ENCODE measurements around the gene GMDS. TPM values are rescaled to one million over a fixed set of nuclear protein-coding genes. Genes with fewer than 3 reads are reported as not detected.

Gene GMDS
- total RNA-seq, 1 donor from 2014 or later: 30.1 TPM

DNA sequence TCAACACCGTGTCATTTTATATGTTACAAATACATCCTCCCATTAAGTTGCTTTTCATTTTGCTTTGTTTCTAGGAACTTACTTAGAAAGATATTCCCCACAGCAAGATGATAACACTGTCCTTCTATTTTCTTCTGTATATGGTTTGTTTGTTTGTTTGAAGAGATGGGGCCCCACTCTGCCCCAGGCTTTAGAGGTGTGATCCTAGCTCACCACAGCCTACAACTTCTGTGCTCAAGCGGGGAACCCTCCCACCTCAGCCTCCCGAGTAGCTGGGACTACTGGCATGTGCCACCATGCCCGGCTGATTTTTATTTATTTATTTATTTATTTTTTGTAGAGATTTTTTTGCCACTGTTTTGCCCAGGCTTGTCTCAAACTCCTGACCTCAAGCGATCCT, 14.2 kb upstream of the GMDS start:
- intact Hi-C loops (cut with micrococcal nuclease): no loop called here
- no peak overlapping the region for H3K4me3 Mint-ChIP-seq
- ATAC-seq (ENCODE audit: low read depth): no peak
- H3K27ac Mint-ChIP-seq: no peak overlapping the region
- H3K36me3 Mint-ChIP-seq (ENCODE audit: low read depth): peaks cover 43% of the 10 kb centered on the region
- DNase-seq: no peak
- TF ChIP-seq, protein P1, sequence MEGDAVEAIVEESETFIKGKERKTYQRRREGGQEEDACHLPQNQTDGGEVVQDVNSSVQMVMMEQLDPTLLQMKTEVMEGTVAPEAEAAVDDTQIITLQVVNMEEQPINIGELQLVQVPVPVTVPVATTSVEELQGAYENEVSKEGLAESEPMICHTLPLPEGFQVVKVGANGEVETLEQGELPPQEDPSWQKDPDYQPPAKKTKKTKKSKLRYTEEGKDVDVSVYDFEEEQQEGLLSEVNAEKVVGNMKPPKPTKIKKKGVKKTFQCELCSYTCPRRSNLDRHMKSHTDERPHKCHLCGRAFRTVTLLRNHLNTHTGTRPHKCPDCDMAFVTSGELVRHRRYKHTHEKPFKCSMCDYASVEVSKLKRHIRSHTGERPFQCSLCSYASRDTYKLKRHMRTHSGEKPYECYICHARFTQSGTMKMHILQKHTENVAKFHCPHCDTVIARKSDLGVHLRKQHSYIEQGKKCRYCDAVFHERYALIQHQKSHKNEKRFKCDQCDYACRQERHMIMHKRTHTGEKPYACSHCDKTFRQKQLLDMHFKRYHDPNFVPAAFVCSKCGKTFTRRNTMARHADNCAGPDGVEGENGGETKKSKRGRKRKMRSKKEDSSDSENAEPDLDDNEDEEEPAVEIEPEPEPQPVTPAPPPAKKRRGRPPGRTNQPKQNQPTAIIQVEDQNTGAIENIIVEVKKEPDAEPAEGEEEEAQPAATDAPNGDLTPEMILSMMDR (IDR thresholded peaks at IDR 0.05): no peak
- no peaks in the 10 kb centered on the region for H3K27me3 Mint-ChIP-seq
- no peaks in the 10 kb centered on the region for H3K4me1 Mint-ChIP-seq
- no peaks in the 10 kb centered on the region for H3K9me3 Mint-ChIP-seq
- ChIA-PET POLR2A (no interaction called here), CTCF (no interaction called here)

DNA sequence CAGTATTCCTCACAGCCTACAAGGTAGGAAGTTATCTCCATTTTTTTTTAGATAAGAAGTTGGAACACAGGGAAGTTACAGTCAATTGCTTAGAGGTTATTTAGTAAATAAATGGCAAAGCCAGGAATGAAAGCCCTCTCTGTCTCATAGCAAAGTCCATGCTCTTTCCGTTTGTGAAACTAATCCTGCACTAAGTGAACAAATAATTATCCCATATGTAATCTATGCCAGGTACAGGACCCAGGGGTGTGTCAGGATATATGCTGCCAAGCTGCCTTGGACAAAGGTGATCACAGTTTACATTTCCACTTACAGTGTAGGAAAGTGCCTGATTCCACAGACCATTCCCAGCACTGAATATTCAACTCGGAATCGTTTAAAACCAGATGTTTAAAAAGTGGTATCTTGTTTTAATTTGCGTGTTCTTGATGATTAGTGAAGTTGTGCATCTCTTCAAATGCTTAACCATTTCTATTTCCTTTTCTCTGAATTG, 13.6 kb upstream of the GMDS start:
- ATAC-seq (ENCODE audit: low read depth) (no peak), DNase-seq (no peak)
- ChIA-PET CTCF (no interaction called here), POLR2A (no interaction called here)
- Mint-ChIP-seq H3K4me1 (no peaks in the 10 kb centered on the region), H3K27ac (no peak overlapping the region), H3K4me3 (no peak overlapping the region), H3K27me3 (no peaks in the 10 kb centered on the region), H3K36me3 (ENCODE audit: low read depth) (peaks cover 45% of the 10 kb centered on the region), H3K9me3 (no peaks in the 10 kb centered on the region)
- intact Hi-C loops (cut with micrococcal nuclease): no loop called here
- TF ChIP-seq, protein P1 (IDR thresholded peaks at IDR 0.05): no peak

DNA sequence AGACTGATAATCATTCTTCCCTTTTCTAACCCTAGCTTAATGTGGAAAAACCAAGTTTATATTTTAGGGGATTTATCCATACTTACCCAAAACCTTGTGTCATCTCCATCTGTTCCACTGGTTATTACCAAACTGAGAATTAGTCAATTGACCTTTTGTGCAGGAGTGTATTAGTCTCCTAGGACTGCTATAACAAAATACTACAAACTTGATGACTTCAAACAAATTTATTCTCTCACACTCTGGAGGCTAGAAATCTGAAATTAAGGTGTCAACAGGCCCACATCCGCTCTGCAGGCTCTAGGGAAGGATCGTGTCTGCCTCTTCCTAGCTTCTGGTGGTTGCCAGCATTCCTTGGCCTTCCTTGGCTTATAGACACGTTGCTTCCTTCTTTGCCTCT, 12.7 kb upstream of the GMDS start:
- Mint-ChIP-seq H3K4me1 (no peaks in the 10 kb centered on the region), H3K36me3 (ENCODE audit: low read depth) (peaks cover 46% of the 10 kb centered on the region), H3K27me3 (no peaks in the 10 kb centered on the region), H3K4me3 (no peak overlapping the region), H3K27ac (no peak overlapping the region), H3K9me3 (no peaks in the 10 kb centered on the region)
- ChIA-PET CTCF (no interaction called here), POLR2A (no interaction called here)
- ATAC-seq (ENCODE audit: low read depth) (no peak), DNase-seq (no peak)
- TF ChIP-seq, protein P1 (IDR thresholded peaks at IDR 0.05): no peak
- intact Hi-C loops (cut with micrococcal nuclease): no loop called here

DNA sequence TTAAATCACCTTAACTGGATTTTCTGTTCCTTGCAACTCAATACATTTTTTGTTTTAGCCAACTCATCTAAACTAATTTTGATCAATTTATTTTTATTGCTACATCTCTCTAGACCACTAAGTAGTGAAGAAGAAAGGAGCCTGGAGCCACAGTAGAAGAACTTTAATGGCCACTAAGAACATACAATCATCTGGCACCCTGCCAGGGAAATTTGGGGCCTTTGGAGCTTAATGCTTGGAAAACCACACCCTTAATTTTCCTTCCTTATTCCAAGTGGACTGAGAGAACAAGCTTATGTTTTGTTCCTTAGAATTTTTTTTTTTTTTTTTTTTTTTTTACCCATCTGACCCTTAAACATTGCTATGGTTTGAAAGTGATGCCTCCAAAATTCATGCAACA, 12.0 kb upstream of the GMDS start:
- ChIA-PET CTCF (no interaction called here), POLR2A (interaction anchor here (0.7 kb wide), 1 partner anchor 630 kb away, joined by 12 read pairs; no protein-coding TSS in a partner anchor)
- DNase-seq (no peak), ATAC-seq (ENCODE audit: low read depth) (no peak)
- Mint-ChIP-seq H3K9me3 (no peaks in the 10 kb centered on the region), H3K4me1 (no peaks in the 10 kb centered on the region), H3K27ac (no peak overlapping the region), H3K4me3 (no peak overlapping the region), H3K36me3 (ENCODE audit: low read depth) (peaks cover 52% of the 10 kb centered on the region), H3K27me3 (no peaks in the 10 kb centered on the region)
- intact Hi-C loops (cut with micrococcal nuclease): no loop called here
- TF ChIP-seq, protein P1 (IDR thresholded peaks at IDR 0.05): no peak

DNA sequence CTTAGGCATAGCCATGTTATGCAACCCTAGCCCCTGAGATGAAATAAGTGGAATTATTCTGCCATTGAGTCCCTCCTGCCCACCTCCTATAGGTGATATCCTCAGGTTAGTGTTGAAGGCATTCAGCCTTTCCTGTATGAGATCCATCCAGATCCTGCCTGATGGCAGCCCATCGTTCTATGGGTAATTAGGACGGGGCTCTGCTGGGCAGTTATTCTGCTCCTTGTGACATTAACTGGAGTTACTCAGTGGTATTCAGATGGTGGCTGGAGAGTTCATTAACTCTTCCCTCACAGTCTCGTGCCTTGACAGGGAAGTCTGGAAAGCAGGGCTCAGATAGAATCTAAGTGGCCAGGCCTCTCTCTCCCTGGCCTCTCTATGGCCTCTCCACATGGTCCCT, 9.3 kb upstream of the GMDS start:
- Mint-ChIP-seq H3K27ac (no peak overlapping the region), H3K4me1 (peaks cover 2% of the 10 kb centered on the region), H3K27me3 (no peaks in the 10 kb centered on the region), H3K9me3 (no peaks in the 10 kb centered on the region), H3K4me3 (no peak overlapping the region), H3K36me3 (ENCODE audit: low read depth) (peaks cover 62% of the 10 kb centered on the region)
- no peak for DNase-seq
- ChIA-PET POLR2A (no interaction called here), CTCF (no interaction called here)
- TF ChIP-seq, protein P1 (IDR thresholded peaks at IDR 0.05): no peak
- no peak for ATAC-seq (ENCODE audit: low read depth)
- intact Hi-C loops (cut with micrococcal nuclease): no loop called here
